ENCODE results near the gene CTNNA2. TPM values are rescaled to one million over a fixed set of nuclear protein-coding genes. Genes with fewer than 3 reads are reported as not detected.

Gene CTNNA2
- total RNA-seq, 1 experiment from 2014 or later, result 5.5 TPM

DNA sequence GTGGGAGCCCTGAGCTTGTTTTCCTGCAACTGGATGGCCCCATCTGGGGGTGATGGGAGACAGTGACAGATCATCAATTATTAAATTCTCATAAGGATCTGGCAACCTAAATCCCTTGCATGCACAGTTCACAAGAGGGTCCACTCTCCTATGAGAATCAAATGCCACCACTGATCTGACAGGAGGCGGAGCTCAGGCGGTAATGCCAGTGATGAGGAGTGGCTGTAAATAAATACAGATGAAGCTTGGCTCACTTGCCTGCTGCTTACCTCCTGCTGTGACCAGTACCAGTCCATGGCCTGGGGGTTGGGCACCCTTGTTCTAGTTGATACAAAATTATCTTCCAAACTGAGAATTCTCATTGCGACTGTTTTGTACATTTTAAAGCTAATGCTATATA lies 258.6 kb downstream of the CTNNA2 start:
- H3K79me2 ChIP-seq (ENCODE audit: insufficient read depth, low read length), result no peaks in the 10 kb centered on the region
- no peak overlapping the region for H2BK120ac ChIP-seq (ENCODE audit: low read depth, low read length, poor library complexity, severe bottlenecking)
- no peak overlapping the region for H2BK5ac ChIP-seq (ENCODE audit: insufficient read length, low read length)
- H3K4ac ChIP-seq (ENCODE audit: low read depth, low read length), result no peak overlapping the region
- WGBS (ENCODE audit: extremely low coverage, insufficient read length, low lambda C conversion rate), result no CpG with 5 or more reads among the region's 3 CpGs
- H3K27ac ChIP-seq (ENCODE audit: insufficient read length, low read depth, low read length), result no peak overlapping the region
- H2BK20ac ChIP-seq (ENCODE audit: low read depth, low read length, poor library complexity, severe bottlenecking), result no peak overlapping the region
- H3K4me1 ChIP-seq (ENCODE audit: insufficient read depth, low read length), result no peaks in the 10 kb centered on the region
- no peak for DNase-seq
- Mint-ChIP-seq H3K36me3 (ENCODE audit: insufficient read depth in 1 of 3, low read depth in 3 of 3) (no peaks in the 10 kb centered on the region; a peak in 1 of 7 replicates), H3K4me3 (no peak overlapping the region), H3K27ac (no peak overlapping the region), H3K27me3 (ENCODE audit: low read depth) (no peaks in the 10 kb centered on the region), H3K9me3 (no peaks in the 10 kb centered on the region), H3K4me1 (peaks cover 15 to 17% of the 10 kb centered on the region in 2 experiments)
- no peaks in the 10 kb centered on the region for H3K79me1 ChIP-seq (ENCODE audit: insufficient read depth, low read depth, low read length, poor library complexity, severe bottlenecking)
- H2AFZ ChIP-seq (ENCODE audit: low read length), result no peak overlapping the region
- no peak overlapping the region for H4K91ac ChIP-seq (ENCODE audit: insufficient read length, low read depth, low read length)
- no peaks in the 10 kb centered on the region for H3K23me2 ChIP-seq (ENCODE audit: insufficient read length, low read depth, low read length, poor library complexity, severe bottlenecking)
- no peak overlapping the region for H2BK15ac ChIP-seq (ENCODE audit: low read depth, low read length)
- H4K20me1 ChIP-seq (ENCODE audit: control insufficient read depth, insufficient read depth, insufficient read length), result no peaks in the 10 kb centered on the region
- no peak overlapping the region for H3K14ac ChIP-seq (ENCODE audit: insufficient read depth, low read length)
- no peak overlapping the region for H2BK12ac ChIP-seq (ENCODE audit: insufficient read length, low read depth, low read length)
- H3K4me2 ChIP-seq (ENCODE audit: insufficient read depth, insufficient read length, low read length), result no peak overlapping the region
- H2AK5ac ChIP-seq (ENCODE audit: insufficient read length, low read length), result no peak overlapping the region
- H4K5ac ChIP-seq (ENCODE audit: insufficient read length, low read depth, low read length), result no peak overlapping the region
- H3T11ph ChIP-seq (ENCODE audit: low read length), result no peak overlapping the region
- H3K27me3 ChIP-seq (ENCODE audit: insufficient read depth, low read length), result no peaks in the 10 kb centered on the region
- no peak overlapping the region for H3K23ac ChIP-seq (ENCODE audit: insufficient read length, low read depth, low read length)
- H3K18ac ChIP-seq (ENCODE audit: insufficient read length, low read depth, low read length), result no peak overlapping the region
- H3K9ac ChIP-seq (ENCODE audit: extremely low read depth, insufficient read length, low read length), result no peak overlapping the region
- H3K56ac ChIP-seq (ENCODE audit: insufficient read length, low read depth, low read length), result no peak overlapping the region
- no peak overlapping the region for H4K8ac ChIP-seq (replicated peaks; ENCODE audit: insufficient read length, low read depth, low read length)
- no peaks in the 10 kb centered on the region for H3K9me3 ChIP-seq (ENCODE audit: control insufficient read depth, low read depth, low read length)
- TF ChIP-seq, protein P1, sequence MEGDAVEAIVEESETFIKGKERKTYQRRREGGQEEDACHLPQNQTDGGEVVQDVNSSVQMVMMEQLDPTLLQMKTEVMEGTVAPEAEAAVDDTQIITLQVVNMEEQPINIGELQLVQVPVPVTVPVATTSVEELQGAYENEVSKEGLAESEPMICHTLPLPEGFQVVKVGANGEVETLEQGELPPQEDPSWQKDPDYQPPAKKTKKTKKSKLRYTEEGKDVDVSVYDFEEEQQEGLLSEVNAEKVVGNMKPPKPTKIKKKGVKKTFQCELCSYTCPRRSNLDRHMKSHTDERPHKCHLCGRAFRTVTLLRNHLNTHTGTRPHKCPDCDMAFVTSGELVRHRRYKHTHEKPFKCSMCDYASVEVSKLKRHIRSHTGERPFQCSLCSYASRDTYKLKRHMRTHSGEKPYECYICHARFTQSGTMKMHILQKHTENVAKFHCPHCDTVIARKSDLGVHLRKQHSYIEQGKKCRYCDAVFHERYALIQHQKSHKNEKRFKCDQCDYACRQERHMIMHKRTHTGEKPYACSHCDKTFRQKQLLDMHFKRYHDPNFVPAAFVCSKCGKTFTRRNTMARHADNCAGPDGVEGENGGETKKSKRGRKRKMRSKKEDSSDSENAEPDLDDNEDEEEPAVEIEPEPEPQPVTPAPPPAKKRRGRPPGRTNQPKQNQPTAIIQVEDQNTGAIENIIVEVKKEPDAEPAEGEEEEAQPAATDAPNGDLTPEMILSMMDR (conservative IDR thresholded peaks at IDR 0.05), result no peak

Measured in H9 (cell line).